Sciatic nerve (tissue), 2 donors: ENCODE data around the gene BRIX1. TPM values are rescaled to one million over a fixed set of nuclear protein-coding genes. Genes with fewer than 3 reads are reported as not detected.

Experiments
- ATAC-seq: fragments of 200-7000 bp; cut with Tn5 transposase; one replicate; pipeline ENCODE4 v1.9.1; 2020; ENCODE audit warnings: mild to moderate bottlenecking, moderate library complexity
- DNase-seq: peaks from one replicate; pipeline ENCODE4 v3.0.0-alpha.2; 2020; ENCODE audit warnings: low spot score
- intact Hi-C: fragments of 100-400 bp; cut with DNase I; formaldehyde crosslinking; loops from one replicate; pipeline ENCODE4 v1.14.2; 2022
- total RNA-seq: library from RNA; stranded (reverse); fragmentation: NEBNext Ultra II Directional; extraction: Animal tissue kit (Norgen Biotek cat#: 25700); gene quantifications from one replicate; pipeline ENCODE4 v1.2.1, GENCODE V29; 2021
- donor health status: DM: no; HTN: no; CAD: no.
- donor health status: DM: no; HTN: no; CAD: no.

BRIX1 gene
- 20.3 TPM for total RNA-seq

DNA sequence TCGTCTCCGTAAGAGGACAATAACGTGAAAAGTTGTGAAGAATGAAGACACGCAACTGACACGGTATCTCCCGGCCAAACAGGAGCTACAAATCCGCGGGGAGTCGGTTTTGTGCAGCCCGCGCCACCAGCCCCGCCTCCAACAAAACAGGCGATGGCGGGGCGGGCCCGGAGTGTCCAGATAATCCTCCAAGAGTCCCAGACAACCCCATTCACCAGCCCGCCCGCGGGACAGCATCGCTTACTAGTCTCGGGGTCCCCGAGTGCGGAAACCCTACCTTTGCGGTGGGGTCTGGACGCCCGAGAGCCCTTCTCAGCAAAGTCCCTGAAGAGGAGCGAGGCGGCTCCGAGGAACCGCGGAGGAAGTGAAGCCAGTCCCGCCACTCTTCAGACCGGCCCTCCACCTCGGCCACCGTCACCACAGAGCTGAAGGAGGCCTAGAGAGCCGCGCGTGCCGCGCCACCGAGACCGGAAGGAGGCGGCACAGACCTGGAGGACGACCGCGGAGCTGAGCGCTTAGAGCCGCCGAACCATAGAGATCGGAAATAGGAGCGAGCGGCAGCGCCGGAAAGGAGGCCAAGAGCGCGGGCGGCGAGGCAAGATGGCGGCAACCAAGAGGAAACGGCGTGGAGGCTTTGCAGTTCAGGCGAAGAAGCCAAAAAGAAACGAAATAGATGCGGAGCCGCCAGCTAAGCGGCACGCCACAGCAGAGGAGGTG, at the start of gene BRIX1, which contains the start of gene RAD1:
BRIX1 (plus strand) TSS at position 573 of the 717 bp plus-strand sequence; CDS start at position 601, 28 bp downstream.
RAD1 (minus strand) TSS at position 366 of the 717 bp plus-strand sequence. CDS start 612 bp downstream, outside the sequence.
- intact Hi-C loops: no loop called here
- ATAC-seq (peak; percentile 100), DNase-seq (peak; percentile 97)

DNA sequence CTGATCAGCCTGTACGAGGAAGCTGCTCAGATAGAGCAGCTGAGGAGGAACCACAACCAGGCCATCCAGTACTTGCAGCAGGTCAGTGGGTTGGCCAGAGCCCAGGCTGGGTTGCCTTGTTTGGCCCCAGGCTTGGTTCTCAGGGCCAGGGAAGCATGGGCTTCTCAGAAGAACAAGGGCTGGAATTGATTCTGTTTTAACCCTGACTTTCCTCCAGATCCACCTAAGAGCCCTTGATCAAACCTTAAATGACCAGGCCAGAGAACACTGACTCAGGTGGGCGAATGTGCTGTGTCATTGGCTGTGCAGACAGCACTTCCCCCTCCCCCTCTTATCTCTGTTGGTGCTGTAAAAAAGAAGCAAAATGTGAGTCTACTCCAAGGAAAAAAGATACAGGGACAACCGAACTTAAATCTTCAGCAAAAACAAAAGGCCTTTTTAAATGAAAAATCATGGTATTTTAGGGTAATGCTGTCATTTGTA, 48.5 kb upstream of the BRIX1 start:
- ATAC-seq (peak; percentile 75), DNase-seq (no peak)
- intact Hi-C loops: no loop called here

- no peak for ATAC-seq
- intact Hi-C loops: no loop called here
- no peak for DNase-seq
These were observed 47.9 kb upstream of the BRIX1 start for GRCh38 chr5:34867660-34868059.

DNA sequence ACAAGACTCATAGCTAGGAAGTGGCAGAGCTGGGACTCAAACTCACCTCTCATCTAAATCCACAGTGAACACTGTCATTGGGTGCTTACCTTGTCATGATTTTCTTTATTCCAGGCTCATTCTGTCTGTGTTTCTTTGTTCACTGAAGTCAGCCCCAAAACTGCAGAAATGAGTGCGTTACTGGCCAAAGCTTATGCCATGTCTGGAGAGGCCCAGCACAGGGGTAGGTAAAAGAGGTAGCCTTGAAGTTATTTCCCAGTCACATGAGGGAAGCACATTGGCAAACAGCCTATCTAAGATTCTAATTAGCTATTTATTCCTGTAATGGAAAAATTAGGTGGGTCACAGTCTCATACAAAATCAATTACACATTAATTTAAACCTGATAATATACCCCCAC, 46.7 kb upstream of the BRIX1 start:
- ATAC-seq (no peak), DNase-seq (no peak)
- intact Hi-C loops: no loop called here

DNA sequence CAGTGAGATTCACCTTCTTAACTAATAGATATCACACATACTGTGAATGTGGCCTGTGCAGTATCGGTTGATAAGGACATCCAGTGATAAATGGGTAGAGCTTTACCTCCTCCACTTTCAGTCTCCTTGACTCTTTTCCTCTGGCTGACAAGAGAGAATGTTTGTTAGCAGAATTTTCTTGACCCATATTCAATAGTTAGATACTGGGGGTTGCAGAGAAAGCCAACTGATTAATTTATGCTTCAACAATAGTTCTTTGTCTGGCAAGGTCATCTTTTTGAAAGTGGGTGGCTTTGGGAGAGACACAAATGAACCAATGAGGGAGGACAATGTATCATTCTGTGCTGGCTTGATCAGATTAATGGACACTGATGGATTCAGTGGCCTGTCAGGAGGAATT, 46.3 kb upstream of the BRIX1 start:
- no peak for ATAC-seq
- intact Hi-C loops: no loop called here

DNA sequence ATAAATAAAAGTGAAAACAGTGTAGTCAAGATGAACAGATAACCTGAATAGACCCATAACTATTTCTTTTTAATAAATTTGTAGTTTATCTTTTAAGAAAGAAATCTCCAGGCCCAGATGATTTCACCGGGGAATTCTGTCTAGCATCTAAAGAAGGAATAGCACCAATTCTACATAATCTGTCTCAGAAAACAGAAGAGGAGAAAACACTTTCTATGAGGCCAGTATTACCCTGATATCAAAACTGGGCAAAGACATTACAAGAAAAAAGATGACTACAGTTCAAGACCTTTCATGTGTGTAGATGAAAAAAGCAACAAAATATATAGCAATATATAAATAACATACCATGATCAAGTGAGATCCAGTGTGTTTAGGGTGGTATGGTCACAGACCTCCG, 45.1 kb upstream of the BRIX1 start:
- no peak for DNase-seq
- intact Hi-C loops: no loop called here
- no peak for ATAC-seq

More for the DNA sequence above, 46.3 kb upstream of the BRIX1 start:
- DNase-seq: no peak

DNA sequence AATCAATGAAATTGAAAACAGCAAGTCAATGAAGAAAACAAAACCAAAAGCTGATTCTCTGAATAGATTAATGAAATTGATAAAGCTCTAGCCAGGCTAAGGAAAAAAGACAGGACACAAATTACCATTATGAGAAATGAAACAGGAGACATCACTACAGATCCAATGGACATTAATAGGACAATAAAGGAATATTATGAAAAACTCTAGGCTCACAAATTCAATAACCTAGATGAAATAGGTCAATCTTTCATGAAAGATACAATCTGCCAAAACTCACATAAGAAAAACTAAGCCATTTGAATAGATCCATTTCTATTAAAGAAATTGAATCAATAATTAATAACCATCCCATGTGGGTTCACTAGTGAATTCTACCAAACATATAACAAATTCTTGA, 39.2 kb upstream of the BRIX1 start:
- DNase-seq (no peak), ATAC-seq (no peak)
- intact Hi-C loops: no loop called here

DNA sequence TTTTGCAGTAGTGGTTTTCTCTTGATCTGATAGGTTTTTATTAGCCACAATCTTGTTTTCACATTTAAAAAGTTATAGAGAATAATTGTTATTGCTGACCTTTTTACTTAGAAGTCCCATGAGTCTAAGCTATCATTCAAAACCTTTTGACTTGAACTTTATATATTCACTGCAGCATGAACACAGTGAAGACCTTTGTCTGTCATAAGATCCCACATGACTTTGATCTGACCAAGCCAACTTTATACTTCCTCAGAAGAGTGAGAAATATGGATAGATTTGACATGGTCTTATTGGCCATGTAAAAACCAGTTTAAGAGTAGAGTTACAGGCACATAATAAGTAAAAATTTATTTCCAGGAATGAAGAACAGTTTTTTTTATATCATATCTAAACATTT, 34.3 kb upstream of the BRIX1 start:
- no peak for DNase-seq
- ATAC-seq: no peak
- intact Hi-C loops: no loop called here

DNA sequence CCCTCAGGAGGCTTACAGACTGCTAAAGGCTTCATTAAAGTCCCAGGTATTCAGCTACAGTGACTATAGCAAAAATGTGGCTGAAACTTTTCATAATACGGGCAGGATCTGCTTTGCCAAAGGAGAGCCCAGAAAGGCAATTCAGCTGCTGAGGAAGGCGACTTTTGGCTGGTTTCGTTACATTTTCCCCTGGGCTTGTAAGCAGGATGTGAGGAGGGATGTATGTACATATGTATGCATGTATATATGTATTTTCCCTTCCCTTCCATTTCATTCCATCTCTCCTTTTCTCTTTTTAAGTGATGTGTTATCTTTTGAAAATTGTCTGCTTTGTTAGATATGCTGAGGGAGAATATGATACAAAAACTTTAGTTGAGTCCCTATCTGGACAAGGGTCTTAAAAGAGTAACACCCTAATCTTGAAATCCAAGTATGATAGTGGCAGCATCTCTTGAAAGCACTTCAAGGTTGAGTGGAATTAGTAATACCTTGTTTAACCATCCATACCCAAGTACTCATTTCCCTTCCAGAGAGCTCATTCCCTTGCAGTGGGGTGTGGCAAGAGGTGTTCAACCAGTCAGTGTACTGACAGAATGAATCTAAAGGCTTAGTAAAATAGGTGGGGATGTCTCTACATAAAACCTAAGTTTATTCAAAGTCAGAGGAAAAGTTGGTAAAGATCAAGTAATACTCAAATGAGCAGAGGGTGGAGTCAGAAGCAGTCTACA, 29.0 kb upstream of the BRIX1 start:
- no peak for ATAC-seq
- intact Hi-C loops: no loop called here
- DNase-seq: no peak

GRCh38 chr5:34889394-34889793, 26.1 kb upstream of the BRIX1 start:
- no peak for DNase-seq
- intact Hi-C loops: no loop called here

GRCh38 chr5:34891981-34892380, 23.5 kb upstream of the BRIX1 start:
- no peak for DNase-seq
- intact Hi-C loops: loop anchor here (10.0 kb wide), 1 partner anchor 407 kb away; no protein-coding TSS in a partner anchor
- peak; percentile 91 for ATAC-seq

More at GRCh38 chr5:34889394-34889793, 26.1 kb upstream of the BRIX1 start:
- no peak for ATAC-seq

DNA sequence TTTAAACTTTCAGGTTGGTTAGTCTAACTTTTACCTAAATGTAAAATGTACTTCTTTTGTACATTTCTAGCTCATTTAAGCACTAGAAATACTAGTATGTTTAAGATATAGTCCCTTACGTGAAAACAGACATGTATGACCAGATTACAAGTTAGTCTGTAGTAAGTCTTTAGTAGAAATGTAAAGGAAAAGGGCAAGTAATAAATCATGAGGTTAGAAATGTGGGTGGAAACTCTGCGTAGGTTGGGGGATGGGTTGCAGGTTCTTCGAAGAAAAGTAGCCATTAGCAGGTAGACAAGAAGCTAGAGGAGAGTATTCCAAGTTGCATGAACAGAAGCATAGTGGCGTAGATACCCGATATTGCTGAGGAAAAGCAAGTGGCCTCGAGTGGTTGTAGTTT, 23.1 kb upstream of the BRIX1 start:
- ATAC-seq (no peak), DNase-seq (no peak)
- intact Hi-C loops: loop anchor here (10.0 kb wide), 1 partner anchor 408 kb away; no protein-coding TSS in a partner anchor

DNA sequence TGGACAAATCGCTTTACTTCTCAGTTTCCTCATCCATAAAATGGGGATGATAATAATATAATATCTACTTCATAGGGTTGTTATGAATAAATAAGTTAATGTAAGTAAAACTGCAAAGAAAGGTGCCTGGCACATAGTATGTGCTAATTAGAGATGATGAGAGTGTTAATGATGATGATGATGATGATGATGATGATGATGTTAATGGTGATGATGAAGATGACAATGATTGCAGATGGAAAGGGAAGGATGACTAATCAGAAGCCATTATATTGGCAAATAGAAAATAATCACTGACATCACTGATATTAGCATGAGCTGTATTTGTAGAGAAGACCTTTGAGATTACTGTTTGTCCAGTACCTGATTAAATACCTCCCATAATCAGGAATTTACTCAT, 20.8 kb upstream of the BRIX1 start:
- DNase-seq (no peak), ATAC-seq (no peak)
- intact Hi-C loops: loop anchor here (10.0 kb wide), 1 partner anchor 410 kb away; no protein-coding TSS in a partner anchor

GRCh38 chr5:34895641-34896419, 19.7 kb upstream of the BRIX1 start:
- DNase-seq (no peak), ATAC-seq (no peak)
- intact Hi-C loops: loop anchor here (10.0 kb wide), 1 partner anchor 411 kb away; no protein-coding TSS in a partner anchor

DNA sequence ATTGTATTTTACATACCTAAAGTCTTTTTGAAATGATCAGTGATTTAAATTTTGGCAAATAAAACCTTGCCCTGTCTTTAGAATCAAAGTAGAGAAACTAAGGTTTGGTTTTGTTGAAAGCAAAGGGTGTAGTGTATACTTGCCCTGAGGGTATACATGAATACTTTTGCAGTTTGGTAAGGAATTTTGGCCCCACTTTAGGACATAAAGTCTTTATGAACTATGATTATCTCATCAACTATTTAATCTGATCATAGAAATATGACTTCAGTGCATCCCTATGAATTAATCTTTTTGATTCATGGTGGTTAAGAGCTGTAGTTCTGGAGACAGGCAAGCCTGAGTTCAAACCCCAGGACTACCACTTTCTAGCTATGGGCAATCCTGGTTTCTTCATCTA, 17.9 kb upstream of the BRIX1 start:
- no peak for DNase-seq
- no peak for ATAC-seq
- intact Hi-C loops: loop anchor here (10.0 kb wide), 1 partner anchor 413 kb away; no protein-coding TSS in a partner anchor

- peak; percentile 90 for ATAC-seq
- intact Hi-C loops: loop anchor here (10.0 kb wide), 1 partner anchor 414 kb away; no protein-coding TSS in a partner anchor
- peak; percentile 80 for DNase-seq
These were observed 17.1 kb upstream of the BRIX1 start for GRCh38 chr5:34898258-34898895.

DNA sequence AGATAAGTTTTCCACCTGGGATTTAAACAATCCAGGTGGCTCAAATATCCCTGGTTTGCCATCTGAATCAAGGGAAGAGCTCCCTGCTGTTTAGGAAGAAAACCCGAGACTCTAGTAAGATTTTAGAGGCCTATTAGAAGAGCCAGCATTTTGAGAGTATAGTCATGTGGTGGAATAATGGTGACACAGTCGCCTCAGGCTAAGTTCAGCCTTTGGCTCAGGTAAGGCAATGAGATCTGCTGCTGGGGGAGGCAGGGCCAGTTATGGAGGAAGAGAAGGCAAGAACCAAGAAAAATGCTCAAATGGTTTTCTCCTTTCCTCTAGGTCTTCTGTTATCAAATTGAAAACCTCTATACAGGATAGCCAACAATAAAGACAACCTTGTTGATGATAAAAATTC, 16.4 kb upstream of the BRIX1 start:
- ATAC-seq (no peak), DNase-seq (no peak)
- intact Hi-C loops: loop anchor here (10.0 kb wide), 1 partner anchor 414 kb away; no protein-coding TSS in a partner anchor

DNA sequence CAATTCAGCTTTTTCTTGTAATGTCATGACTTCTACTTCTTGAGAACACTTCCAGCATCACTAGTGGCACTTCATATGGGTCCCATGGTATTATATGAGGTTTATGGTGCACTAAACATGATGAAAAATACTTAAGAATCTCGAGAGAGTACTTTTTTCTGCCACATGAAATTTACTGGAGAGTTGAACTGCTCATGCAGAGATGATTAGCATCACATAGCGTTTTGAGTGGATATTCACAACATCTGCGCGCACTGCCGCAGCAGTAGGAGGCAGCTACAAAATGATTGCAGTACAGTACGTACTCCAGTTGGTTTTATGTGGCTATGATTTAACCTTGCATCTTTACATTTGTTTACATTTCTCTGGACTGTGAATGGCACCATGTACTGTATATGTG, 14.9 kb upstream of the BRIX1 start:
- ATAC-seq (no peak), DNase-seq (no peak)
- intact Hi-C loops: no loop called here

GRCh38 chr5:34903260-34903659, 12.3 kb upstream of the BRIX1 start:
- ATAC-seq (no peak), DNase-seq (no peak)
- intact Hi-C loops: no loop called here
